Endothelial cell of umbilical vein (primary cell): ENCODE data around the gene CIB2. TPM values are rescaled to one million over a fixed set of nuclear protein-coding genes. Genes with fewer than 3 reads are reported as not detected.

Source experiments
- BruUV-seq: library from RNA; stranded (reverse); fragments of 400-500 nt; replicated peaks from 2 replicates; lab custom pipeline; 2021; lab: Mats Ljungman, UMichigan
- CTCF ChIA-PET: fragments of 300-600, 350-600 bp; sonication (Branson Sonifier 250); formaldehyde crosslinking; loops from one replicate; lab custom pipeline; 2021; ENCODE audit warnings: antibody characterized with exemption, inconsistent platforms; lab: Charles Lee
- POLR2A ChIA-PET: fragments of 300-600, 350-600 bp; sonication (Branson Sonifier 250); formaldehyde crosslinking; loops from one replicate; lab custom pipeline; 2021; ENCODE audit warnings: antibody characterized with exemption, inconsistent platforms; lab: Charles Lee
- DNase-seq: peaks from one replicate; pipeline ENCODE4 v3.0.0-alpha.2; 2011; ENCODE audit warnings: low read depth, low spot score
- FAIRE-seq: peaks from 2 replicates; lab custom pipeline; 2011; peaks lifted over from hg19 to GRCh38; lab: Jason Lieb, UNC
- H2AFZ ChIP-seq: 2 replicates; pipeline ENCODE4 v1.6.0; 2012; ENCODE audit warnings: low read depth, low read length, control low read depth, inconsistent platforms
- H3K27ac ChIP-seq: 2 replicates; pipeline ENCODE4 v1.5.1; 2011; ENCODE audit warnings: low read depth, mild to moderate bottlenecking, control low read depth, low read length, moderate library complexity; ENCODE audit not compliant: insufficient read depth
- H3K27me3 ChIP-seq, 2 experiments: 2 replicates each; pipeline versions ENCODE4 v1.6.0 to v1.6.1; 2011; ENCODE audit warnings: low read length in 2 of 2, mixed read lengths in 1 of 2; ENCODE audit not compliant: control insufficient read depth in 2 of 2, insufficient read depth in 2 of 2
- H3K36me3 ChIP-seq, 2 experiments: 2 replicates in 1 of 2; 3 replicates in 1 of 2; pipeline ENCODE4 v1.5.1; 2011; ENCODE audit warnings: low read length in 2 of 2, mild to moderate bottlenecking in 1 of 2, moderate library complexity in 1 of 2; ENCODE audit not compliant: control insufficient read depth in 2 of 2, insufficient read depth in 2 of 2; ENCODE audit errors: extremely low read depth in 1 of 2
- H3K4me1 ChIP-seq: 3 replicates; pipeline ENCODE4 v1.5.1; 2011; ENCODE audit warnings: mild to moderate bottlenecking, low read length; ENCODE audit not compliant: control insufficient read depth, insufficient read depth; ENCODE audit errors: extremely low read depth
- H3K4me2 ChIP-seq: 2 replicates; pipeline ENCODE4 v1.6.1; 2011; ENCODE audit warnings: low read length, control low read depth, mixed read lengths; ENCODE audit not compliant: insufficient read depth
- H3K4me3 ChIP-seq, 3 experiments: fragments of 200-600 bp in 1 of 3; sonication (generic), shearing (Covaris generic) in 1 of 3; replicated peaks in 1 of 3; 2 replicates each; pipeline ENCODE4 v1.5.1; 2011 to 2016; ENCODE audit warnings: control low read depth in 3 of 3, low read length in 3 of 3, mild to moderate bottlenecking in 2 of 3, inconsistent platforms in 1 of 3, low read depth in 1 of 3, moderate library complexity in 1 of 3; ENCODE audit not compliant: insufficient read depth in 1 of 3
- H3K79me2 ChIP-seq: 2 replicates; pipeline ENCODE4 v1.6.0; 2012; ENCODE audit warnings: low read length, inconsistent platforms; ENCODE audit not compliant: control insufficient read depth, insufficient read depth
- H3K9ac ChIP-seq: replicated peaks from 2 replicates; pipeline ENCODE3; 2011; ENCODE audit warnings: low read length, control low read depth; ENCODE audit not compliant: insufficient read depth; ENCODE audit errors: extremely low read depth
- H3K9me1 ChIP-seq: replicated peaks from 3 replicates; pipeline ENCODE4 v1.6.0; 2011; ENCODE audit warnings: mild to moderate bottlenecking, low read length; ENCODE audit not compliant: control insufficient read depth, insufficient read depth; ENCODE audit errors: extremely low read depth
- H3K9me3 ChIP-seq: replicated peaks from 2 replicates; pipeline ENCODE4 v1.5.1; 2012; ENCODE audit warnings: low read length, inconsistent platforms; ENCODE audit not compliant: control insufficient read depth, insufficient read depth
- H4K20me1 ChIP-seq: replicated peaks from 2 replicates; pipeline ENCODE3; 2011; ENCODE audit warnings: mild to moderate bottlenecking, low read length; ENCODE audit not compliant: control insufficient read depth, insufficient read depth; ENCODE audit errors: extremely low read depth
- CTCF ChIP-seq, 2 donors: IDR thresholded peaks; 1 replicate in 1 of 2; 2 replicates in 1 of 2; pipeline ENCODE4 v1.5.1; 2011; ENCODE audit warnings: low read length in 2 of 2, mild to moderate bottlenecking in 2 of 2, moderate library complexity in 2 of 2, control low read depth in 1 of 2, inconsistent platforms in 1 of 2, low read depth in 1 of 2; ENCODE audit not compliant: insufficient read depth in 1 of 2; ENCODE audit errors: extremely low read depth in 1 of 2
- EZH2 ChIP-seq: IDR thresholded peaks from 2 replicates; pipeline ENCODE4 v1.6.1; 2012; ENCODE audit warnings: borderline replicate concordance, low read depth, mild to moderate bottlenecking, moderate library complexity, low read length, inconsistent platforms; ENCODE audit not compliant: severe bottlenecking
- FOS ChIP-seq: IDR thresholded peaks from 2 replicates; pipeline ENCODE4 v1.6.1; 2011; ENCODE audit warnings: mild to moderate bottlenecking, low read length, moderate library complexity, borderline replicate concordance; ENCODE audit not compliant: insufficient read depth
- GATA2 ChIP-seq: IDR thresholded peaks from 2 replicates; pipeline ENCODE4 v1.7.0; 2011; ENCODE audit warnings: low read depth, mild to moderate bottlenecking, moderate library complexity, mixed read lengths, low read length; ENCODE audit not compliant: insufficient read length, insufficient read depth
- JUN ChIP-seq: IDR thresholded peaks from 2 replicates; pipeline ENCODE4 v1.6.1; 2011; ENCODE audit warnings: borderline replicate concordance, low read depth; ENCODE audit not compliant: insufficient read length, insufficient read depth
- MAX ChIP-seq: IDR thresholded peaks from 2 replicates; pipeline ENCODE4 v1.6.1; 2011; ENCODE audit not compliant: insufficient read depth, insufficient read length
- MYC ChIP-seq: IDR thresholded peaks from one replicate; pipeline ENCODE4 v1.6.1; 2011; ENCODE audit warnings: mild to moderate bottlenecking, low read depth, low read length
- POLR2A ChIP-seq: IDR thresholded peaks from 2 replicates; pipeline ENCODE4 v1.6.1; 2012; ENCODE audit warnings: low read depth, mild to moderate bottlenecking, control low read depth, low read length
- POLR2AphosphoS5 ChIP-seq: IDR thresholded peaks from 2 replicates; pipeline ENCODE4 v1.6.1; 2012; ENCODE audit warnings: low read depth, mild to moderate bottlenecking, control low read depth, low read length, moderate library complexity; ENCODE audit not compliant: insufficient read depth
- dilution Hi-C: fragments of 300-500 bp; cut with MboI; formaldehyde crosslinking; loops from one replicate; pipeline ENCODE4 v1.15.0; 2019; ENCODE audit warnings: low sequenced_read_pairs; ENCODE audit not compliant: extremely low pct_ligation_motif_present
- intact Hi-C: fragments of 100-400 bp; cut with micrococcal nuclease; formaldehyde crosslinking; loops from one replicate; pipeline ENCODE4 v1.10.0; 2022
- polyA plus RNA-seq, 4 experiments: library from polyadenylated mRNA; depleted of rRNA in 3 of 4; stranded (reverse) in 3 of 4; unstranded in 1 of 4; fragments of >200 nt; gene quantifications; 2 replicates each; pipeline versions ENCODE4 v1.2.1 to v1.2.3, GENCODE V29; 2011 to 2012; ENCODE audit warnings: missing spikeins in 1 of 4
- total RNA-seq: library from RNA; stranded (reverse); gene quantifications from 2 replicates; pipeline ENCODE4 v1.2.3, GENCODE V29; 2021

CIB2 gene
- total and polyA plus RNA-seq, 2 donors (not counting 3 experiments of a cell fraction or from before 2014, with no cell fraction given), result 4.0 to 7.7 TPM

DNA sequence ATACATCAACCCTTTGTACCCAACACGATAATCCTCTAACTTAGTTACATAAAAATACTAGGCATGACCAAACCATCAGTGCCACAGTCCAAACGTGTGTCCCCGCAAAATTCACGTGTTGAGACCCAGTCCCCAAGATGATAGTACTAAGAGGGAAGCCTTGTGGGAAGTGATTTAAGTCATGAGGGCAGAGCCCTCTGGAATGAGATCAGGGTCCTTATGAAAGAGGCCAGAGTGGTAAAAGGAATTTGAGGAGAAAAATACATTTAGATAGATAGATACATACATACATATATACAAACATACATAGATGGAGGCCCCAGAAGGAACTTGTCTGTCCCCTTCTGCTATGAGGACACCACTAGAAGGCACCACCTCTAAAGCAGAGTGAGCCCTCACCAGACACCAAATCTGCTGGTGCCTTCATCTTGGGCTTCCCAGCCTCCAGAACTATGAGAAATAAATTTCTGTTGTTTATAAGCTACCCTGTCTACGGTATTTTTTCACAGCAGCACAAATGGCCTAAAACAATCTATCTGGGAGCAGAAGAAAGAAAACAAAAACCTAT lies 61.7 kb downstream of the CIB2 start:
- ChIA-PET CTCF (interaction anchor here (0.6 to 3.8 kb wide), 9 partner anchors 10 to 65 kb away, joined by 3 to 25 read pairs (median 6); no protein-coding TSS in a partner anchor), POLR2A (no interaction called here)
- intact Hi-C loops (loop anchor here (1.0 to 2.0 kb wide), 2 partner anchors 8 to 35 kb away; partner anchors contain the start of gene TBC1D2B), dilution Hi-C loops (no loop called here)
- Histone ChIP-seq H3K4me2 (peak overlapping the region; percentile 43), H3K9me1 (no peaks in the 10 kb centered on the region), H3K79me2 (peaks cover 93% of the 10 kb centered on the region), H3K9ac (peak overlapping the region; percentile 19), H3K27me3 (no peaks in the 10 kb centered on the region), H3K36me3 (no peaks in the 10 kb centered on the region), H3K9me3 (no peaks in the 10 kb centered on the region), H4K20me1 (no peaks in the 10 kb centered on the region), H3K4me1 (peaks cover 61% of the 10 kb centered on the region), H2AFZ (peak overlapping the region; percentile 15), H3K27ac (peak overlapping the region; percentile 79), H3K4me3 (no peak overlapping the region)
- BruUV-seq, result TSS peak; percentile 79
- FAIRE-seq (no peak), DNase-seq (no peak)
- TF ChIP-seq CTCF (IDR thresholded peaks at IDR 0.05; ENCODE audit: extremely low read depth in 1 of 2, insufficient read depth in 1 of 2, low read depth in 1 of 2, low read length in 2 of 2) (no peak), FOS (no peak), POLR2A (no peak), JUN (no peak), MAX (no peak), POLR2AphosphoS5 (no peak), MYC (no peak), EZH2 (no peak), GATA2 (no peak)
